ENCODE data around the gene PCDHA9. TPM values are rescaled to one million over a fixed set of nuclear protein-coding genes. Genes with fewer than 3 reads are reported as not detected.
"Not testable (repeated sequence)": the region's sequence is repeated elsewhere in the genome, so short reads cannot be mapped to it uniquely, and the experiment has no call there.

PCDHA9 gene
- polyA plus RNA-seq (2012; ENCODE audit: missing spikeins) = 0.06 TPM

- not testable (repeated sequence) for FAIRE-seq; DNase-seq (ENCODE audit: insufficient read length)
Measured at GRCh38 chr5:140848139-140849102, at the start of gene PCDHA9. Gene PCDHA9 (plus strand): TSS chr5:140848382. CDS start chr5:140848496, 114 bp downstream.

- FAIRE-seq (no peak), DNase-seq (ENCODE audit: insufficient read length) (no peak)
- no peak for TF ChIP-seq POLR2A (IDR thresholded peaks at IDR 0.05; ENCODE audit: low read depth, low read length)
- TF ChIP-seq TAF1 (IDR thresholded peaks at IDR 0.05; ENCODE audit: borderline replicate concordance, low read depth, low read length) = no peak
- no peak for TF ChIP-seq POLR2AphosphoS5 (IDR thresholded peaks at IDR 0.05; ENCODE audit: low read depth, low read length)
Measured at GRCh38 chr5:140800816-140801493, 47.2 kb upstream of the PCDHA9 start, which contains the start of gene PCDHA3. Gene PCDHA3 (plus strand): TSS chr5:140801057.

GRCh38 chr5:140801494-140801841 lies 46.7 kb upstream of the PCDHA9 start:
- TF ChIP-seq POLR2AphosphoS5 (IDR thresholded peaks at IDR 0.05; ENCODE audit: low read depth, low read length) (no peak), POLR2A (IDR thresholded peaks at IDR 0.05; ENCODE audit: low read depth, low read length) (no peak), TAF1 (IDR thresholded peaks at IDR 0.05; ENCODE audit: borderline replicate concordance, low read depth, low read length) (no peak)

GRCh38 chr5:140802381-140802780 lies 45.8 kb upstream of the PCDHA9 start:
- not testable (repeated sequence) for FAIRE-seq; DNase-seq (ENCODE audit: insufficient read length)

More at GRCh38 chr5:140801494-140801841, 46.7 kb upstream of the PCDHA9 start:
- FAIRE-seq (peak; percentile 5), DNase-seq (ENCODE audit: insufficient read length) (no peak)

GRCh38 chr5:140802781-140803271 lies 45.4 kb upstream of the PCDHA9 start:
- DNase-seq (ENCODE audit: insufficient read length) = no peak
- FAIRE-seq = no peak
- no peak for TF ChIP-seq TAF1 (IDR thresholded peaks at IDR 0.05; ENCODE audit: borderline replicate concordance, low read depth, low read length)
- no peak for TF ChIP-seq POLR2A (IDR thresholded peaks at IDR 0.05; ENCODE audit: low read depth, low read length)
- TF ChIP-seq POLR2AphosphoS5 (IDR thresholded peaks at IDR 0.05; ENCODE audit: low read depth, low read length) = no peak

GRCh38 chr5:140806834-140807775 lies 41.1 kb upstream of the PCDHA9 start, which contains the start of gene PCDHA4:
Gene PCDHA4 (plus strand): TSS chr5:140807068.
- no peak for DNase-seq (ENCODE audit: insufficient read length)
- FAIRE-seq = no peak
- TF ChIP-seq POLR2AphosphoS5 (IDR thresholded peaks at IDR 0.05; ENCODE audit: low read depth, low read length) = no peak
- no peak for TF ChIP-seq POLR2A (IDR thresholded peaks at IDR 0.05; ENCODE audit: low read depth, low read length)
- TF ChIP-seq TAF1 (IDR thresholded peaks at IDR 0.05; ENCODE audit: borderline replicate concordance, low read depth, low read length) = no peak

GRCh38 chr5:140808241-140808888 lies 39.8 kb upstream of the PCDHA9 start:
- not testable (repeated sequence) for DNase-seq (ENCODE audit: insufficient read length)

GRCh38 chr5:140808889-140809291 lies 39.3 kb upstream of the PCDHA9 start:
- no peak for DNase-seq (ENCODE audit: insufficient read length)
- FAIRE-seq = no peak
- no peak for TF ChIP-seq POLR2AphosphoS5 (IDR thresholded peaks at IDR 0.05; ENCODE audit: low read depth, low read length)
- no peak for TF ChIP-seq TAF1 (IDR thresholded peaks at IDR 0.05; ENCODE audit: borderline replicate concordance, low read depth, low read length)
- TF ChIP-seq POLR2A (IDR thresholded peaks at IDR 0.05; ENCODE audit: low read depth, low read length) = no peak

More at GRCh38 chr5:140808241-140808888, 39.8 kb upstream of the PCDHA9 start:
- not testable (repeated sequence) for FAIRE-seq

- TF ChIP-seq TAF1 (IDR thresholded peaks at IDR 0.05; ENCODE audit: borderline replicate concordance, low read depth, low read length) = no peak
- no peak for TF ChIP-seq POLR2AphosphoS5 (IDR thresholded peaks at IDR 0.05; ENCODE audit: low read depth, low read length)
- TF ChIP-seq POLR2A (IDR thresholded peaks at IDR 0.05; ENCODE audit: low read depth, low read length) = no peak
- no peak for DNase-seq (ENCODE audit: insufficient read length)
- no peak for FAIRE-seq
Measured at GRCh38 chr5:140821375-140822280, 26.6 kb upstream of the PCDHA9 start, which contains the start of gene PCDHA5. Gene PCDHA5 (plus strand): TSS chr5:140821613.

GRCh38 chr5:140822281-140822629 lies 25.9 kb upstream of the PCDHA9 start:
- FAIRE-seq = no peak
- no peak for TF ChIP-seq POLR2A (IDR thresholded peaks at IDR 0.05; ENCODE audit: low read depth, low read length)
- TF ChIP-seq POLR2AphosphoS5 (IDR thresholded peaks at IDR 0.05; ENCODE audit: low read depth, low read length) = no peak
- TF ChIP-seq TAF1 (IDR thresholded peaks at IDR 0.05; ENCODE audit: borderline replicate concordance, low read depth, low read length) = no peak
- DNase-seq (ENCODE audit: insufficient read length) = no peak

- not testable (repeated sequence) for DNase-seq (ENCODE audit: insufficient read length); FAIRE-seq
Measured at GRCh38 chr5:140822969-140823368, 25.2 kb upstream of the PCDHA9 start.
